ENCODE results near the gene ZFTA.
A peak's percentile ranks its signal among the peaks of the same experiment; 100 is the strongest.
"Not testable (repeated sequence)": the region's sequence is repeated elsewhere in the genome, so short reads cannot be mapped to it uniquely, and the experiment has no call there.

The ZFTA gene

DNA sequence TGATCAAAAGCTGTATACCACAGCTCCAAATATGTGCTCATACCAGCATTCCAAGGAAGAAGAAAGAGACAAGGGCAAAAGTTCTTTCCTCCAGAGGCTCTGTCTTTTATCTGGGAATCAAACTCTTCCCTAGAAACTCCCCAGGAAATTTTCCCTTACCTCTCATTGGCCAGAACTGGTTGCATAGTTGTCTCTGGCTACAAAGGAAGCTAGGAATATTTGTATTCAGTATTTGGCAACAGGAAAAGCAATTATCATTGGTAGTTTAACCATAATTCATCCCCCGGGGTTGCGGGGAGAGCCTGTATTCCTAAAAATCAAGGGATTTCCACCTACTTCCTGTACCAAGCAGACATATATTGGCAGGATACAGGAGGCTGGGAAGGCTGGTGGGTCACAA, 10.5 kb upstream of the ZFTA start:
- no peak for DNase-seq (ENCODE audit: low read depth in 2 of 3, low spot score in 1 of 3)

DNA sequence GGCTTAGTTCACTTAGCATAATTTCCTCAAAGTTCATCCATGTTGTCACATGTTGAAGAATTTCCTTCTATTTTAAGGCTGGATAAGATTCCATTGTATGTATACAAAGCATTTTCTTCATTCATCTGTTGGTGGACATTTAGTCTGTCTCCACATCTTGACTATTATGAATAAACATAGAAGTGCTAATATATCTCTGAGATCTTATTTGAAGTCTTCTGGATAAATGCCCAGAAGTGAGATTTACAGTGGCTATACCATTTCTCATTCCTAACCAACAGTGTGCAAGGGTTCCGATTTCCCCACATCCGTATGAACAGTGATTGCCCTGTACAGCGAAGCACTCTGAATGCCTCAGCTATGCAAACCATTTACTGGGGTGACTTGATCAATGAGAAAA, 6.6 kb upstream of the ZFTA start:
- no peak for DNase-seq (ENCODE audit: low read depth in 2 of 3, low spot score in 1 of 3)

DNA sequence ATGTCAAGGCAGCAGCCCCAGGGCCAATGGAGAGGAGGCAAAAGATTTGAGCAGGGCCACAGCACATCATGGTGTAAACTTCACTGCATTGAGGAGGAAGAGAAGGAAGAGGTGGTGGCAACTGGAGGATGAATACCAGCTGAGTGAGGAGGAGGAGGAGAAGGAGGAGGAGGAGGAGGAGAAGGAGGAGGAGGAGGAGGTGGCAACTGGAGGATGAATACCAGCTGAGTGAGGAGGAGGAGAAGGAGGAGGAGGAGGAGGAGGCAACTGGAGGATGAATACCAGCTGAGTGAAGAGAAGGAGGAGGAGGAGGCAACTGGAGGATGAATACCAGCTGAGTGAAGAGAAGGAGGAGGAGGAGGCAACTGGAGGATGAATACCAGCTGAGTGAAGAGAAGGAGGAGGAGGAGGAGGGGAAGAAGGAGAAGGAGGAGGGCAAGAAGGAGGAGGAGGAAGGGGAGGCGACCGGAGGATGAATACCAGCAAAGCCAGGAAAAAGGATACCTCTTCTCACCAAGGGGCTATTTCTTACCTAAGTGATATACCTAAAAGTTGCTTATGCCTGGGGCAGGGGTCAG, 3.3 kb upstream of the ZFTA start:
- not testable (repeated sequence) for DNase-seq (ENCODE audit: low read depth in 2 of 3, low spot score in 1 of 3)

DNA sequence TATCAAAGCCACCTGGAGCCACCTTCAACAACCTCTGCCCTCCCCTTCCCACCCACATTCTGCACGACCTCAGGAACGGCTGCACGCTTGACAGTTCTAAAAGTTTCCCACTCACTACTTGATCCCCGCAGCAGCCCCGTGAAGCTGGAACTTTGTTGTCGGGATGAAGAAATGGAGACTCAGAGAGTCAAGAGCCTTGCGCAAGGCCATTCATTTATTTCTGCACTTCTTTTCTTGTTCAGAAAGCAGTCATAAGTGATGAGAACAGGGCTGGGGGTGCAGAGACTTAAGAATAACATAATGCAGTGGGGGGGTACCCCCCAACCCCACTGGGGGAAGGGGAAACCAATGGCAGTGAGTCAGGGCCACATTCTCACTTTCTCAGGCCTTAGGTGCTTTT, 2.2 kb upstream of the ZFTA start:
- no peak for DNase-seq (ENCODE audit: low read depth in 2 of 3, low spot score in 1 of 3)

DNA sequence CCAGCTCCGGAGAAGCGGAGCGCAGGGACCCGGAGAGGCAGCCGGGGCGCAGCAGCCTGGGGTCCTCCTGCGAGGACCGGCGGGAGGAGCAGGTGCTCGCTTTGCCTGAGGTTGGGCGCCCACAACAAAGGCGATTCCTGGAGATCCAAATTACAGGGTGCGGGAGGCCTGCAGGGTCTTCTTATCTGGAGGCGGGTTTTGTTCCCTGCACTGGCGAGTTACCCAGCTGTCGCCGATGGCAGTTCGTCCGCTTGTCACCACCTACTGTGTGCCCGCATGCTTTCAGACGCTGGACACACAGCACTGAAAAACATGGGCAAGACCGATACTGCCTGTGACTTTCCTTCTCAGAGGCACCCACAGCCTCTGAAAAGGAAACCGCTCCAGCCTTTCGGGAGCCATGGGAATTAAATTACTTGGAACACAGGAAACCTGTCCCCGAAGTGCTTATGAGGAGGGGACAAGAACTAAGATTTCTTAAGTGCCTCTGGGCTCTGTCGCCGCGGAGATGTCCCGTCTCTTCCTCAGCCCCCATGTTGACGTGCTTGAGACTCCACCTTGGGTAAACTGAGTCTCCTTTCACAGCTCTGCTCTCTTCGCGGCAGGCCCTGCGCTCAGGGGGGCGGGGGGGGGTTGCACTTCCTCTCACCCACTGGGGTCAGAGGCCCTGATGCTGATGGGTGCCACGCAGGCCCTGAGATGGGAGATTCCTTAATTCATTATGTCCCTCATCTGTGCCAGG, 1.3 kb upstream of the ZFTA start:
- DNase-seq (ENCODE audit: low read depth in 2 of 3, low spot score in 1 of 3): no peak

DNA sequence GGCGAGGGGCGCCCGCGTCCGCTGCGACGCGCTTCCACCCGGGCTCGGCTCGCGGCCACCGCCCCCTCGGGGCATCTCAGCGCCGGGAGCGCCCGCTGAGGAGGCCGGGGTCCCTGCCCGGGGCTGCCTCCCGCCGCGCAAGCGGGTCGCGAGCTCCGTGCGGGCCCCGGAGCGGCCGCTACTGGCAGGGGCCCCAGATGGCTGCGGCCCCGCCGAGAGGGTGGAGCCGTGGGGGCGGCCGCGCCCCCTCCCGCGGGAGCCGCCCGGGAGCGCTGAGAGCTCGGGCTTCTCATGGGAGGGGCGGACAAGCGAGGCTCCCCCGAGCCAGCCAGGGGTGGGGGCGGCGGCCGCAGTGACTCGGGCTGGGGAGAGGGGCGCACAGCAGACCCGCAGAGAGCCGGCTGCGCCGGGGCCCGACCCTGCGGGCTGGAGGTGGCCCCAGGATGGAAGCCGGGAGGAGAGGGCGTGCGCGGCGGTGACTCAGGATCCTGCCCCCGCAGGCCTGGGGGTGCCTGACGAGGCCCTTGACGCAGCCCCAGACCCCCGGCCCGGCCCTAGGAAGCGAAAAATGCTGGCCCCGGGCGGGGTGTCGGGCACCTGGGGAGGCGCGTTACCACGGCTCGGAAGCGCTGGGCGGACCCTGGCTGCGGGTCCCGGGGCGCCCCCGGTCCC, 603 bp upstream of the ZFTA start:
- peak in 2 of 3 donors; percentile 6 to 7 for DNase-seq (ENCODE audit: low read depth in 2 of 3, low spot score in 1 of 3)

DNA sequence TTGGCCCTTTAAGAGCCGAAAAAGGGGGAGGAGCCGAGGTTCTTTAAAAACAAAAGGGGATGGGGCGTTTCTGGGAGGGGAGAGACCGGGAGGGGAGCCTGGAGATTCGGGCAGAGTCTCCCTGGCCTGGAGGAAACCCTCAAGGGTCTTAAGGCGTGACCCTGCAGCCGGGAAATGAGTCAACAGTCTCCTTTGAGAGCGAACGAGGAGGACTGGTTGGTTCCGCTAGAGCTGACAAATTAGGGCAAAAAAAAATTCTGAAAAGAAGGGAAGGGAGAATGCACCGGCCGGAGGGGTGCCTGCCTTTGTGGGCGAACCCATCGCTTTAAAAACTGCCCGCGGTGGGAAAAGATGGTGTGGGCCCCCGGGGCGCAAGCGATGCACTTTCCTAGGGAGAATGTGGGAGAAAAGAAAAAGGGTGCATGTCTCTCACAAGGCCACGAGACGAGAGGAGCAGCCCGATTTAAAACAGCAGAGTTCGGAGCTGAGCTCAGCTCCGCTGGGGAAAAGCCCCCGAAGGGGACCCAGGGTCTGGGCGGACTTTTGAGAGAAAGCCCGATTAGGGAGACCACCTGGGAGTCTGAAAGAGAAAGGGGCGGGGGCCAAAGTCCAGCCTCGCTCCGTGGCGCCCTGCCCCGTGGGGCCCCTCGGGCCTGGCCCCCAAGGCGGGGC, 874 bp downstream of the ZFTA start:
- DNase-seq (ENCODE audit: low read depth in 2 of 3, low spot score in 1 of 3): peak in 2 of 3 donors; percentile 16 to 34

DNA sequence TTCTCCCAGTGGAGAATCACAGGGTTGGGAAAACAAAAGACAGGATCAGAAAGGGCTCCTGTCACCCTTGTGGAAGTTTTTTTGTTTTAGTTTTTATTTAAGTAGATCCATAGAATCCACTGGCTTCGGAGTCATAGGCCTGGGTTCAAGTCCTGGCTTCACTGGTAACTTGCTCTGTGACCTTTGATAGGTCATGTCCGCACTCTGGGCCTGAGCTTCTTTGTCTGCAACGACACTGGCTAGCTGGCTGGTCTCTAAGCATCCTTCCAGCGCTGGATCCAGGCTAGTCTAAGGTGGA, 1.4 kb downstream of the ZFTA start:
- no peak for DNase-seq (ENCODE audit: low read depth in 2 of 3, low spot score in 1 of 3)

DNA sequence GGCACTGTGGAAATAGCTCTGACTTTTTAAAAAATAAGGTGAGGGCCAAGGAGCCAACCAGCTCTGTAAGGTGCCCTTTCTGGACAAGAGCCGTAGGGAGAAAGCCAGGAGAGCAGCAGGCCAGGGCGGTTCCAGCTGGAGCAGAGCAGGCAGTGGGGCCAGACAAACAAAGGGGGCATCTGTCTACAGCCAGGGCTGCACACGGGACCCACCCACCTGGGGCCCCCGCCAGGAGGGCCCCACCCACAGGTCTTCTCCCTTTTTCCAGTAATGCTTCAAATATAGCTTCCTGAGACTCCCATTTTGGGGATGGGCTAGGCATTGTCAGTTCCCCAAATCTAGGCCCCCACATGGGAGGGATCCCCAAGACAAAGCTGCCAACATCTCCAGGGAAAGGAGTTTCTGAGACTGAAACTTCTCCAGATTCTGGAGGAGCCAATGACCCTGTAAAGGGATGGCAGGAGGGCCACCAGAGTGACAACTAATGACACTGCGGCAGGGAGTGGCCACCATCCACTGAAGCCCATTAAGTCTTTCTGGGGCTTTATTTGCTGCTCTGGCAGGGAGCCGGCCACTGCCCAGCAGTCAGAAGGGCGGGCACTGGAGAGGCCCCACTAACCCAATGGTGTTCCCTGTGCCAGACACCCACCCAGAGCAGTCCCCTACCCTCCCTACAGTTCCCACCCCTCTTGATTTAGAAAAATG, 1.9 kb downstream of the ZFTA start:
- no peak for DNase-seq (ENCODE audit: low read depth in 2 of 3, low spot score in 1 of 3)

DNA sequence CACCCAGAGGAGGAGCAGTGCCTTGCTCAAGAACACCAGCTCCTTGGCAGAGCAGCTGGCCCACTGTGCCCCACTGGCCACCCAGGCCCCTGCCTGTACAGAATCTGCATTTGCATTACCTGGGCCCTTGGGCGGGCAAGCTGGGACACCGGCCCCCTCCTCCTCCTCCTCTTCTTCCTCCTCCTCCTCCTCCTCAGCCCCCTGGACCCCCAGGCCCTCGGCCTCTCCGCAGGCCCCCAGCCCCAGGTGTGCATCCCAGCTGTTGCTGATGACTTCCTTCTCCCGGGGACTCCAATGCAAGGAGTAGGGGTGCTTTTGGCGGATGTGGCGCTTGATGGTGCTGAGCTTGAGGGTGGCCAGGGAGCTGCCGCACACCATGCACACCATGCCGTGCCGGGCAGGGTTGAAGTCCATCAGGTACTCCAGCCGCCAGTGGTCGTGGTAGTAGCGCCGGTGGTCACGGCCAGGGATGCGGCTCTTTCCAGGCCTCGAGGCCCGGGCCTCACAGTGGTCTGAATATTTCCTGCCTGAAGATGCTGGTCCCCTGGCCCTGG, 2.8 kb downstream of the ZFTA start:
- DNase-seq (ENCODE audit: low read depth in 2 of 3, low spot score in 1 of 3): no peak

DNA sequence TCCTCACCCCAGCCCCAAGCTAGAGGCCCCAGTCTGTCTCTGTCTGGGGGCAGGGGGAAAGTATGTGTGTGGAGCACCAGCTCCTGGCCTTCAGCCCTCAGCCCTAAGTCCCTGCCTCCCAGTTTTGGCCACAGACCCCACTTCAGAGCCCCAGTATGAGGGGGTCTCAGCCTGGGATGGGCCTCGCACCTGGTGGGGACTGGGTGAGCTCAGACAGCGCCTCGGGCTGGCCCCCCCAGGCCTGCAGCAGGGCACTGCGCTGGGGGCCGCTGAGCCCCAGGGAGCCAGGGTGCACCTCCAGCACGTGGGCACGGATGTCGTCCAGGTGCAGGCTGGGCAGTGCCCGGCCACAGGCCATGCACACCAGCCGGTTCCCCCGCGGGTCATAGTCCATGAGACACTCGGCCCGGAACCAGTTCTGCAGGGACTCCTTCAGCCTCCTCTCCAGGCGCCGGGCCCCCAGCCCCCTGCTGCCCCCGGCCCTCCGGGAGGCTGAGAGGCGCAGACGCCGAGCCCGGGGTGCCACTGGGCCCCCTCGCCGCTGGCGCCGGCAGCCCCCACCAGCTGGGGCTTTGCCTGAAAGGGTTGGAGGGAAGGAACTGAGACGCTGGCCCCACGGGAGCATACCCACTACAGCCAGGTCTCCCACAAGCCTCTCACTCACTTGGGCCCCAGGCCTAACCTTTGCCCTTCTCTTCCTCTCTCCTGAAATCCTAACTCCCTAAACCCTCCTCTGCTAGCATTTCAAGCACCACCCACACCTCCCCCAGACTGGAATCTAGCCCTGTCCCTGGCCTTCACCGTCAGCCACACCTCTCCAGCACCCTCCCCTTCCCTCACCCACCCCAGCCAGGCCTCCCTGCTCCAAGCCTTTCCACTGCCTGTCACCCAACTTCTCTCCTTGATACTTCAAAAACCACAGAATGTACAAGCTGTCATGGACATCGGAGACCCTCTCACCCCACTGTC, 3.6 kb downstream of the ZFTA start:
- DNase-seq (ENCODE audit: low read depth in 2 of 3, low spot score in 1 of 3): no peak

DNA sequence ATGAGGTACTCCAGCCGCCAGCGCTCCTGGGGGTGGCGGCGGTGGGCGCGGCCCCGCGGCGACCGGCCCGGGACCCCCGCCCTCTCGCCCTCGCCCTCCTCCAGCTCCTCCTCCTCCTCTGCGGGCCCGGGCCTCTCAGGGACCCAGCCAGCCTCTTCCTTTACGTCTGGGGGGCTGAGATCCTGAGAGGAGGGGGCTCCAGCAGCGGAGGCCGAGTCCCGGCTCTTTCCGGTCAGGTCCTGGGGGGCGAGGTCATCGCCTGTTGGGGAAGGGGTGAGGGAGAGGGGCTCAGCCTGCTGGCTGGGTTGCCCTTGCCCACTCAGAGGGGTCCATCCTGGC, 4.3 kb downstream of the ZFTA start:
- no peak for DNase-seq (ENCODE audit: low read depth in 2 of 3, low spot score in 1 of 3)

DNA sequence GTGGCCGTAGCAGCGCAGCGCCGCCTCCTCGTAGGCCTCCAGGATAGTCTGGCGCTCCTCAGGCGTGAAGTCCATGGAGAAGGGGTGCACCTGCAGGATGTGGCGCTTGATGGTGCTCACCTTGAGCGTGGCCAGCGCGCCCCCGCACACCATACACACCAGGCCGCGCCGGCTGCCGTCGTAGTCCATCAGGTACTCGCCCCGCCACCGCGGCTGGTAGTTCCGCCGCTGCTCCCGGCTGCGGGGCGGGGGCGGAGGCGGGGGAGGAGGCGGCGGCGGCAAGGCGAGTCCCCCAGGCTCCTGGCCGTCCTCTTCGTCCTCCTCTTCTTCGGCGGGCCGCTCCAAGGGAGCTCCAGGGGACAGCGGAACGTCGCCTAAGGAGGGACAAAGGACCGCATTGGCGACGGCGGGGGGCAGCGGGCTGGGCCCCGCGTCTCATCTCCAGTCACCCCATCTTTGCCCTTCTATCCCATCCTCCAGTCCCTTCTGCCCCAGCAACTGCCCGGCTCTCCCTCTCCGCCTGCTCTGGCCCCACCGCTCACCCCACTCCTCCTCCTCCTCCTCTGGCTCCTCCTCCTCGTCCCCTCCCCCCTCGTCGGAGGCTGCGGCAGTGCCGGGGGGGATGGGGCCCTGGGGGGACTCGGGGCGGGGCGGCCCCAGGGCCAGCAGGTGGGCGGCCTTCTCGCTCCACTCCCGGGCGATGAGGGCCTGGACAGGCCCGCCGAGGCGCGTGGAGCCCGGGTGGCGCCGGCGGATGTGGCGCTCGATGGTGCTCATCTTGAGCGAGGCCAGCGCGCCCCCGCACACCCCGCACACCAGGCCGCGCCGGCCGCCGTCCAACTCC, 4.9 kb downstream of the ZFTA start:
- no peak for DNase-seq (ENCODE audit: low read depth in 2 of 3, low spot score in 1 of 3)

DNA sequence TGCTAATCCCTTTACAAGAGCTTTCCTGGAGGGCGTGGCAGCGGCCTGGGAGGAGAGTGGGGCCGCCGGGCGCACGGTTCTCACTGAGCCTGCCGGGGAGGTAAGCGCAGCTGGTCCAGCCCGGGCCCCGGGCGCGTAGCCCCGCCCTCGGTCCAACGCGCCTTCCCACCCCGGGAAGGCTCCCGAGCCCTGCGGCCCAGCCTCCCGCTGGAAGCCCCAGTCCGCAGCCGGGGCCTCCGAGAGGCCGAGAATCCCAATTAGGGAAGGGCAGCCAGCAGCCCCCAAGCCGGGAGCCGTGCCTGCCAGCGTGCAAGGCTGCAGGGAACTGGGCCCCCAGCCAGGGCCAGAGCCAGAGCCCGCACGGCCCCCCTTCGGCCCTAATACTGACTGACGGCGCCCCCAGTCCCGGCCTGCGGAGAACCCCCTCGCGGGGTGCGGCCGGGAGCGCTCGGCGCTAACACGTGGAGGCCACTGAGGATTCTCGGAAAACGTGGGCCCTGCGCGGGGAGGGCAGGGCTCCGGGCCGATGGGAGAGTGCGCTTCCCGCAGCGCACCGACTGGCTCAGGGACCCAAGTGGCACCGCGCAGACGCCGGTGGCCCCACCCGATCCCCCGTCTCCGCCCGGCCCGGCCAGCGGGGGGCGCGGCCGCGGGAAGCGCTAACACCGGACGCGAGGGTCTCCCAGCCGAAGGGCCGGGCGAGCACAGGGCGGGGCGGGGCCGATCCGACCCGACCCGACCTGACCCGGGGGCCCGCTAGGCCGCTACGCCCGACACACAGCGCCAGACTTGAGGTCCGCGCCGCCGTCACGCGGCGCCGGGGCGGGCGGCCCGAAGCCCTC, 5.7 kb downstream of the ZFTA start:
- no peak for DNase-seq (ENCODE audit: low read depth in 2 of 3, low spot score in 1 of 3)

DNA sequence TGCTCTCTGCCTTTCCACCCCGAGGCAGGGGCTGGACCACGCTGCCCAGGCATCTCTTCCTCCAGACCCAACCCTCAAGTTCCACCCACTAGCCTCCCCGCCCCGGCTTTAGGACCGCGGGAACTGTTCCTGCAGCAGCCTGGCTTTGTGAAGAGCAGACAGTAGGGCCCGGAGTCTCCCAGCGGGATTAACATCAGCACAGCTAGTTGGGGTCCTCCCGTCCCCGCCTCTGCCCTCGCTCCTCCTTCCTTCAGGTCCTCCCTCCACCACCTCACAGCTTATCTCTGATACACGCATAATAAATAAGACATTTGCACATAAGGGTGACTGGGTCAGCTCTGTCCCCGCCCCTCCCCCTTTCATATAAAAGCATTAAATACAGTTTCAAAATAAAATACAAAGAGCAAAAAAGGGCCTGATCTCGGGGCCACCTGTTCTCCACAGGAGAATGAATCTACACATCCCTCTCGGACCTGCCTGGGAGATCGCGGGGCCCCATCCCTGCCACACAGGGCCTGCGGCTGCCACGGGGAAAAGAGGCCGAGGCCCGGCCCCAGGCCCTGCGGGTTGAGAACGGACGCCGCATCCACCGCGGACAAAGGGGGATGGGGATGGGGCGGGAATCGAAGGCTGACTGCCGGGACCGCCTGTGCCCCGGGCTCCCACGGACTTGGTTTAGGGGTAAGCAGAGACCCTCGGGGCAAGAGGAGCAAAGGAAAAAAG, 6.5 kb downstream of the ZFTA start:
- DNase-seq (ENCODE audit: low read depth in 2 of 3, low spot score in 1 of 3): no peak

DNA sequence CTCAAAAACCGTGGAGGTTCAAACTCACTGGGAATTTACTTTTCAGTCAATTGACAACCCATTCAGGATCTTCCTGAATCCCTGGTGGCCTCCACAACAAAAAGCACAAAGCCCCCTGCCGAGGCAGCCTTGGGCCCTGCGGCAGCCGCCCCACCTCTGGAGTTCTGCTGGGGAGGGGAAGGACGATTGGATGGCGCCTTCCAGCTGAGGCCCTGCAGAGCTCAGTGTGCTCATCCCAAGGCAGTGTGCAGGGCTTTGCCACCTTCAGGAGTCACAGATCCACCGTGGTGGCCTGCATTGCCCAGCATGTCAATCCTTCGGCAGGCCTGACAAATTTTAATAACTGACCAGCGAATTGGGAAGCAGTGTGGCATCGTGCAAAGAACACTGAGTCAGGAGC, 7.4 kb downstream of the ZFTA start:
- no peak for DNase-seq (ENCODE audit: low read depth in 2 of 3, low spot score in 1 of 3)

DNA sequence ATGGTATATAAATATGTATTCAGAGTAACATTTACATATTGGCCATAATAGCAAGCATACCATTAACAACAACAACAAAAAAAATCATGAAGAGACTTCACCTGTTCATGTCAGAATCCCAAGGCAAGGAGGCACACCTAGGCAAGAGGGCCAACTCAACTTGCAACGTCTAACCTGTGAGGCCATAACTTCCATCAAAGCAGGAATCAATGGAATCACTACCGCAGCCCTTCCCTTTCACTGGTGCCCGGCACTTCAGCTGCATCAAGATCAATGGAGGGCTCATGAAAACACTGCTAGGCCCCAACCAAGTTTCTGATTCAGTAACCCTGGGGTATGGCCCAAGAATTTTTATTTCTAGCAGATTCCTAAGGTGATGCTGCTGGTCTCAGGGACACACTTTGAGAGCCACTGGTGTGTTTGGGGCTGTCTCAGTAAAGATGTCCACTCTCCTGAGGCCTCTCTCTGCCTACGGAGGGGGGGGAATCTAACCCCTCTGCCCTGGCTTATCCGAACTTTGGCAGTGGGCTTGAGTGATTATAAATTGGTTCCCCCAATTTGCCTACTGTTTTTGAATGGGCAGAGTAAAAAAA, 8.0 kb downstream of the ZFTA start:
- DNase-seq (ENCODE audit: low read depth in 2 of 3, low spot score in 1 of 3): no peak
